GM19025 (cell line): ENCODE data around the gene MTX1.
"Not testable (repeated sequence)": the region's sequence is repeated elsewhere in the genome, so short reads cannot be mapped to it uniquely, and the experiment has no call there.

Source experiments
- ATAC-seq: cut with Tn5 transposase; IDR thresholded peaks from one replicate; pipeline ENCODE4 v1.9.1; 2021; ENCODE audit warnings: mild to moderate bottlenecking, low read depth, moderate library complexity; ENCODE audit not compliant: unreplicated experiment

Gene MTX1

DNA sequence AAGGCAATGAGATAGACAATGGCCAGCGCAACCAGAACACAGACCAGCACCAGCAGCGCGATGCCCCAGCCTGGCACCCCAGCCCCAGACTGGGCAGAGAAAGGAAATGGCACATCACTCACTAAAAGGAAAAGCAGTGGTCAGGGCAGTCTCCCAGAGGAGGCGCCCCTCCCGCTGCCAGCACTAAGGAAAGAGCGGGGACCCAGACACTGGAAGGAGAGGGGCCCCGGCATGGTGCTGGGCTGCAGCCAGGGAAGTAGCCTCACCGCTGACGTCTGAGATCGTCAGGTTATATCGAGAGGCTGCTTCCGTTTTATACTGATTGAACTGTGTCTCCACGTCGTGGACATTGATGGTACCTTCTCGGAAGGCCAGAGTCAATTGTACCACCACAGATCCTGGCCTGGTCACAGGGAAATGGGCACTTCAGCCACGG is 21.0 kb upstream of the MTX1 start:
- no peak for ATAC-seq

DNA sequence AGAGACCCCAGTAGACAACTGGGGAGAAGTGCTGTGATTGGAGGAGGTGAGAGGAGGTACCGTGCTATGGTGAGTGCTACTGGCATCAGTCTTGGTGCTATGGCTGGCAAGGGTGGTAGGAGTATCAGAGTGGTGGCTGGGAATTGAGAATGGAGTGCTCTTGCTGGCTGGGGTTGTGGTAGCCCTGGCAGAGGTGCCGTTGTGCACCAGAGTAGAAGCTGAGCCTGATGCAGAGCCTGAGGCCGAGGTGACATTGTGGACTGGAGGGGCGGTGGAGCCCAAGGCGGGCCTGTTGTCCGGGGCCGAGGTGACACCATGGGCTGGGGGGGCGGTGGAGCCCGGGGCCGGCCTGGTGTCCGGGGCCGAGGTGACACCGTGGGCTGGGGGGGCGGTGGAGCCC is 20.2 kb upstream of the MTX1 start:
- ATAC-seq = no peak

DNA sequence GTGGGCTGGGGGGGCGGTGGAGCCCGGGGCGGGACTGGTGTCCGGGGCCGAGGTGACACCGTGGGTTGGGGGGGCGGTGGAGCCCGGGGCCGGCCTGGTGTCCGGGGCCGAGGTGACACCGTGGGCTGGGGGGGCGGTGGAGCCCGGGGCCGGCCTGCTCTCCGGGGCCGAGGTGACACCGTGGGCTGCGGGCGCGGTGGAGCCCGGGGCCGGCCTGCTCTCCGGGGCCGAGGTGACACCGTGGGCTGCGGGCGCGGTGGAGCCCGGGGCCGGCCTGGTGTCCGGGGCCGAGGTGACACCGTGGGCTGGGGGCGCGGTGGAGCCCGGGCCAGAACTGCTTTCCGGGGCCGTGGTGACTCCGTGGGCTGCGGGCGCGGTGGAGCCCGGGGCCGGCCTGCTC is 18.6 kb upstream of the MTX1 start:
- ATAC-seq = not testable (repeated sequence)

DNA sequence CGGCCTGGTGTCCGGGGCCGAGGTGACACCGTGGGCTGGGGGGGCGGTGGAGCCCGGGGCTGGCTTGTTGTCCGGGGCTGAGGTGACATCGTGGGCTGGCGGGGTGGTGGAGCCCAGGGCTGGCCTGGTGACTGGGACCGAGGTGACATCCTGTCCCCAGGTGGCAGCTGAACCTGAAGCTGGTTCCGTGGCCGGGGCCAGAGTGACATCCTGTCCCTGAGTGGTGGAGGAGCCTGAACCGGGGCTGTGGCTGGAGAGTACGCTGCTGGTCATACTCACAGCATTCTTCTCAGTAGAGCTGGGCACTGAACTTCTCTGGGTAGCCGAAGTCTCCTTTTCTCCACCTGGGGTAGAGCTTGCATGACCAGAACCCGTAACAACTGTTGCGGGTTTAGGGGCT is 16.6 kb upstream of the MTX1 start:
- no peak for ATAC-seq

DNA sequence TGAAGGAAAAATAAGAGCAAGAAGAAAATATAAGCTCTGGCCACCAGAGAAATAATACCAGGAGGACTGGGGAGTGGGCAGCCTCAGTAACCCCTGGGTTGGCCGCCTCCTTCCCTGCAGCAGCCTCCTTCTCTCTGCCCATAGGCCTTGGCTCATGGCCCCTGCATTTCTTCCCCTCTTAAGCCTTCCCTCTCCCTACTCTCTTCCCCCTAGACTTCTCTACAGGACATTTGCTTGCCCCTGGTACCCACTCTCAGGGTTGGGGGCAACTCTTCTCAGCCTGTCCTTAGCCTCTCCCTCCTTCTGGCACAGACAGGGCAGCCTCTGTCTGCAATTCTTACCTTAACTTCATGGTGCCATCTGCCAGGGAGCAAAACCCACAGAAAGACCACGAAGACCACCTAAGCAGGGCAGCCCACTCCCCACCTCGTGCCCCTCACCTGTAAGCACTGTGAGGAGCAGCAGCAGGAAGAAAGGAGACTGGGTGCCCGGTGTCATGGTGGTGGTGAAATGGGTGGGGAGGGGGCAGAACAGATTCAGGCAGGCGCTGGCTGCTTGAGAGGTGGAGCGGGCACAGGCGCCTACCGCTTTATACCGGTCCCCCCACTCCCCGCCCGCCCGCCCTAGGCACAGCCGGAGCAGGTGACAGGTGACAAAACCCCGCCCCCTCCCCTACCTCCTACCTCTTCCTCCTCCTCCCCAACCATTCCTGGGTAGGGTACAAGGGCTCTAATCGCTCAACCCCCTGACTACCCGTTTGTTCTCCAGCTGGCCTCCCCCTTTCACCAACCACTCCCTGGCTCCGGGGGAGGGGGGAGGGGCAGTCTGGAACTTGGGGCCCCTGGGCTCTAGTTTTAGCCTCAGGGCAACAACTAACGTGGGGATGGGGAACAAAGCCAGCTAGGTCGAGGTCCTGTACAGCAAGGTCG is 15.9 kb upstream of the MTX1 start:
- no peak for ATAC-seq

DNA sequence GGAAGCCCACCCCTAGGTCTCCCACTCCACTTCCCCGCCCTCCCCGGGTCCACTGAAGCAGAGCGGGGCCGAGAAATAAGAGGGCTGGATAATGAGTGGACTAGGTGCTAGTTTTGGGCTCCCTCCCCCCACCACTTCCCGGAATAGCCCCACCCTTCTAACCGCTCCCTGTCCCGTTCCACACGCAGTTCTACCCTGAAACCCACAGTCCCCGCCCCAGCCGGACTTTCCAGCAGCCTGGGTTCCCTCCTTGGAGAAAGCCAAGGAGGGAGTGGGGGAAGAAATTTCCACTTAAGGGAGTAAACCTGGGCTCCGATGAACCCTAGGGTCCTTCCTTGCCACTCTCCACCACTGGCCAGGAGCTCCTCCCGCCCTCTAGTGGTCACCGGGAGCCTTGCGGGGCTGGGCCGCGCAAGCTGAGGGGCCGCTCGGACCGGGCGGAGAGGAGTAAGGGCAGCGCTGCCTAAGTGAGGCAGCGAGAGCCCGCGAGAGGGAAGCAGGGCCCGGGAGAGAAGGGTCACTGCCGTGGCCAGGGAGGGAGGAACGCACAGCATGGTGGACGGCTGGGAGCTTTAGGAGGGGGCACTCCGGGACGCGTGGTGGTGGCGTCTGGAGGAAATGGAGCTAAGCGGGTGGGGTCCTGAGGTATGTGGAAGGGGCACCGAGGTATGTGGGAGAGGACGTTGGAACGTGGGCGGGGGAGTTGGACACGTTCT is 15.1 kb upstream of the MTX1 start:
- peak; percentile 80 for ATAC-seq

DNA sequence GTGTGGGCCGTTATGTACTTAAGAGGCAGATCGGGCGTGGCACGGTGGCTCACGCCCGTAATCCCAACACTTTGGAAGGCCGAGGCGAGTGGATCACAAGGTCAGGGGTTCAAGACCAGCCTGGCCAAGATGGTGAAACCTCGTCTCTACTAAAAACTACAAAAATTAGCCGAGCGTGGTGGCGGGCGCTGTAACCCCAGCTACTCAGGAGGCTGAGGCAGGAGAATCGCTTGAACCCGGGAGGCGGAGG is 14.6 kb upstream of the MTX1 start:
- not testable (repeated sequence) for ATAC-seq

DNA sequence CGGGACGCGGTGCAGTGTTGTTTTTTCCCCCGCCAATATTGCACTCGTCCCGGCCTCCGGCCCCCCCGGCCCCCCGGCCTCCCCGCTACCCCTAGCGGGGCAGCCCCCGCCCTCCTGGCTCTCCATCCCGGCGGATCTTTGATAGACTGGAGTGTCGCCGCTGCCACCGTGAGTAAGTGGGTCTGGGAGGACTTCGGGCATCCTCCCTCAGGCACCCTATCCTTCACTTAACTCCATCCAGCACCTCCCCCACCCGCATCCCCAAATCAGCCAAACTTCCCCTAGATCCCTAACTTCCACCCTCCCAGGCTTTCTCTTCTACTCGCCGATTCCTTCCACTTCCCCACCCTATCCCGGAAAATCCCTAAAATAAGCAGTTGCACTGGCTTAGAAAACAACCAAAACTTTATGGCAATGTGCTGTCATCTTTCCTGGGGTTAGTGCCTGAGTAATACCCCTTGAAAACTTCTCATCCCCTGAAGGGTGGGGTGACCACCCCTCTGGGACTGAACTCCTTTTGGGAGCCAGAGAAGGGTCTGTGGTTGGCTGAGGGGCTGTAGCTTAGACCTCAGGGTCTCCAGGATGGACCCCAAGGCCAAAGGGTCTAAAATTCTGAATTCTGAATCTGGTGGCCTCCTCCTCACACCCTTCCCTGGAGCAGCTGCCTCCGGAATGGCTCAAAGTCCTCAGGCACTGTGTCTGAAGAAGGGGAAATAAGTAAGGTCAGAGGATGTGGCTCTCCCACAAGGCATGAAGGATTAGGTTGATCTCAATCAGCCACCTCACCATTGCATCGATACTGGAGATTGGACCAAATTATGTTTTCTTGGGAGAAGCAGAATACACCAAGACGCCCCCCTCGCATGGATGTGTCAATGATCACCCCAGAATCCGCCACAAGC is 13.0 kb upstream of the MTX1 start:
- no peak for ATAC-seq

DNA sequence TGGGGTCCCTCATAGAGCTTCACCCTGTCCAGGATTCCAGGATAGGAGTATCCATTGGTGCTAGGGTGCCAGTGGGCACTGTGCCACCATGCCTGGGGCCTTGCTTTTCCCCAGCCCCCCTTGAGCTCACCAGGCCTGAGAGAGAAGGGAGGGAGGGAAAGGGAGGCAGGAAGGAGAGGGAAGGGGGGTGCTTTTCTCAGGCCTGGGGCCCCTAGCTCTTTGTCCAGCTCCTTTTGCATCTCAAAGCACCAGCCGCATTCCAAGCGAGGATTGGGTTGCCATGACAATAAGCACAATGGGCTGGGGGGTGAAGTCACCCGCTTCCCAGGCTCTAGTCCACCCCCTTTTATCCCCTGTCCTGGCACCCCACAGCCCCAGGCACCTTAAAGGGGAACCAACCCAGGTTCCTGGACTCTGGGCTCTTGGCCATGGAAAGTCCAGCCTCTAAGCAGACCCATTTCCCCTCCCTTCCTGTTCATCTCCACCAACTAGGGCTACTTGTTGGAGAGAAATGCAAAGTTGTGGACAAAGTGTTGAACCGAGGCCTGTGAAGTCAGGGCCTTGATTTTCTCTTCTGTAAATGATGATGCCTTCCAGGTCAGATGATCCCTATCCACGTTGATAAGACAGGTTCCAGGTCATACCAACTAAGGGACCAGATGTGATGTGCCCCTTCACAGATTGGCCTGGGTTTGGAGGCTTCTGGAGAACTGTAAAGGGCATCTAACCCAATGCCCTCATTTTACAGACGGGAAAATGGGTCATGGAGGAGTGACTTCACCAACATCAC is 12.2 kb upstream of the MTX1 start:
- ATAC-seq = no peak

DNA sequence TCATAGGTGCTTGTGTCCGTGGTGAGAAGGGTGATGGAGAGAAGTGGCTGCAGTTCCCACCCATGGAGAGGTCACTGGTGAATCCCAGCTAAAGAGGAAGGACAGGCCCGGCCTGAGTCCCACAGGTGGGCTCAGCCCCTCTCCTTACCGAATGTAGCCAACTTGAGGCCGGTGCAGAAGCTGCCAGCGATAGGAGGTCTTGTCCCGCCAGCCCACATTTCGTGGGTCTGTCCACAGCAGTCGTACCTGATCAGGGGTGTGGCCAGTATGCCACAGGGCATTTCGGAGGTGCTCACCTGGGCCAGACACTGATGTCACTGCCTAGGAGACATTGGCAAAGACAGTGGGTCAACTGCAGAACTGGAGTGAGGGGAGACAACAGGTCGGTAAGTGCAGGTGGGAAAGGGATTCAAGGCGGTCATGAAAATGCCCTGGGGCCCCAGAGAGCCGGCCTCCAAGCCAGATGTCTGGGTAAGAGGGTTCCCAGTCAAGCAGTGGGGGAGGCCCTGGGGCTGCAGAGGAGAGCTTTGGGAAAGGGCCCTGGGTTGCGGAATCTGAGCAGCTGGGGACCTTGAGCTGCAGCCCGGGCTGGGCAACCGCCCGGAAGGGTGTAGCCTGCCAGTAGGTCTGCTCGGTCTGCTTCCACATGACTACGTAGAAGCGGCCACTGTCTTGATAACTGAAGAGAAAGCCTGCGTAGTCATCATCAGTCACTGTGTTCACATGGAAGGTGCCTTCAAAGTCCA is 11.4 kb upstream of the MTX1 start:
- ATAC-seq = no peak

DNA sequence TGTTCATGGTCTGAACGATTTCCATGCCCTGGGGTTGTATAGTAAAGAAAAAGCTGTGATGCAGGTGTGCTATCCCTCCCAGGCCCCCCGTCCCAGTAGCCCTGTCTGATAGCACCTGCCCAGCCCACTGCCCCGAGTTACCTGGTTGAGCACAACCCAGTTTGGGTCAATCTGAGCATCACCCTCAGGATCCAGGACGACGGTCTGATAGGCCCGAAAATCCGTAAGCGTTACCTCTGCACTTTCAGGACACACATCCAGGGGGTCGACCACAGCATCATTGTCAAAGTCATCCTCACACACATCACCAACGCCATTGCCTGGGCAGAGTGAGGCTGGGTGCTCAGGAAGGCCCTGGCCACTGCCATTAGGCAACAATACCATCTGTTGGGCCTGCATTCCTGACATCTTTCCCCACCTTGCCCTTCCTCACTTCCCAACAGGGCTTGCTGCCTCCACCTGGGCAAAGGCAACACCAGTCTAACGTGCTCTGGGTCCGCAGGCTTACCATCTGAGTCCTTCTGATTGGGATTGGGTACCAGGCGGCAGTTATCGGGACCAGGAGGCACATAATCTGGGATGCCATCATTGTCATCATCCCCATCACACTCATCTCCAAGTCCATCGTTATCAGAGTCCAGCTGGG is 10.5 kb upstream of the MTX1 start:
- ATAC-seq = no peak

DNA sequence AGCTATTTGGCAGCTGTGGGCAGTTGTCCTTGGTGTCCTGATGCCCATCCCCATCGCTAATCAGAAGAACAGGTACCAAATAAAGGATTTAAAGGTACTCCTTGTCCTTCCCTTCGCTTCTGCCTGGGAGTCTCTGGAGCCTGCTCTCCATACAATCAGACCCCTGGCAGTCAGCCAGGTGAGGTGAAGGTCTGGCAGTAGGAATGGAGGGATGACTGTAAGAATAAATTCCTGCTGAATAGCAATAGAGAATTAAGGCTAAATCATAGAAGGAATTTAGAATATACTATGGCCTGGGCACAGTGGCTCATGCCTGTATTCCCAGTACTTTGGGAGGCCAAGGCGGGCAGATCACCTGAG is 10.0 kb upstream of the MTX1 start:
- no peak for ATAC-seq

DNA sequence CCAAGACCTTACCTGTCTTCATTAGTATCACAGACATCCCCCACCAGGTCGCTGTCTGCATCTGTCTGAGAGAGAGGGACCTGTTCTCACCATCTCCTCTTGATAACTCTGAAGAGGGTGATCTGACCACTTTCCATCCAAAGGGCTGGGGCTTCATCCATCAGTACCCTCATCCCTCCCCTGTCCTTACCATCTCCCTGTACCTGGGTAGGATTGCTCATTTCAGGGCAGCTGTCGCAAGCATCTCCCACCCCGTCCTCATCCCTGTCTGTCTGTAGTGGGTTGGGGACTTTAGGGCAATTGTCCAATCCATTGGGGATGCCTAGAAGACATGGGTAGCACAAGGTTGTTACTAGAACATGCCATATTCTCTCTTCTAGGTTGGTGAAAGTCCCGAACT is 8.7 kb upstream of the MTX1 start:
- no peak for ATAC-seq

DNA sequence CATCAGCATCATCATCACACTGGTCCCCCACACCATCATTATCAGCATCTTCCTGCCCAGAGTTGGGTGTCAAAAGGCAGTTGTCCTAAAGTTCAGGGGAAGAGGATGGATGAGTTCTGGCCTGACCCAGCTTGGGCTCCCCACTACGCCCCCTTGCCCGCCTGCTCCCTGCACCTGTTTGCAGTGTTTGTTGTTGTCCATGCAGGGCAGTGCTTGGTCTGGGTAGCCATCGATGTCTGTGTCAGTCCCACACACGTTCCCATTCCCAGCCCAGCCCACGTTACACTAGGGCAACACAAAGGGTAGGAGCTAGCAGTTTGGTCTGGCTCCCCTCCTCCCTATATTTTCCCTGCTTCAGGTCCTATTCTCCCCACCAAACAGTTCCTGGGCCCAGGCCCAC is 7.6 kb upstream of the MTX1 start:
- no peak for ATAC-seq

DNA sequence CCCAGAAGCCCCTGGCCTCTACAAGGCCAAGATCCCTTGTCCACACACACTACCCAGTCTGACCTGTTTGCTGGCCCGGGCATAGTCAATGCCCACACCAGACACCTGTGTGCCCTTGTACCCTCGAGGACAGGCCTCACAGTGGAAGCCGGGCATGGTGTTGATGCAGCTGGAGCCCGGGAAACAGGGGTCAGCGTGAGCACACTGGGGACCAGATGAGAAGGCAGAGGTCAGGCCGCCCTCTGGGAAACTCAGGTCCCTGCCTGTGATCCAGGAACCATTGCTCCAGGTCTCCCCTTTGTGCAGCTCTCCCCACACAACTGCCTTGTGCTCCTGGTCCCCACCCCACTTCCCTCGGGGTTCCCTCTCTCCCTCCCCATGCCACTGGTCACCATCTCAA is 6.3 kb upstream of the MTX1 start:
- ATAC-seq = no peak

DNA sequence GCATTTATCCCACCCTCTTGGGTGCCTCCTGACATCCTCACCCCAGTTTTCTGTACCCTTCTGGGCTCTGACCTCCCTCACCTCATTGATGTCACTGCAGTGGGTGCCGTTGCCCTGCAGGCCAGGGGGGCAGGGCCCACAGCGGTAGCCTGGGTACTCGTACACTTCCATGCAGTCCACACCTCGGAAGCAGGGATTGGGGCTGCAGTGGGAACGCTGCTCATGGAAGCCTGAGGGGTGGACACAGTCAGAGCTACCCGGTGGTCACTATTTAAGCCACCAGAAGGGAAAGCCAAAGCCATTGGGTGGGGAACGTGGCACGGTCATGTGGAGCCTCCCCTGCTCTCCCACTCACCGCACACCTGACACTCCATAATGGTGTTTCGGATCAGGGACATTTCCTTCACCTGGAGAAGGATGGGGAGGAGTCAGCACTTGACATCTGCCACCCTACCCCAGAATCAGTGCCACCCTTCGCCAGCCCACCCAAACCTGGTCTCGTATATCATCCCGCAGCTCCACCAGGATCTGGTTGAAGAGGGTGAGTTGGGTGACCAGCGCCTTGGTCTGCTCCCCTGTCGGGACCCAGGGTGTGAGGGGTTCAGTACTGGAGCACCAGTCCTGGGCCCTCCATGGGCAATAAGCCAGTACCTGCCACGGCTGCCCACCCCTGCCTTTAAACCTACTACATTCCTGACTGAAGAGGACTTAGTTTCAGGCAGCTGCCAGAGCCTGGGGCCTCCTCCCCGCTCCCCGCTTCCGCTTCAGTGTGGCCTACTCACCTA is 5.6 kb upstream of the MTX1 start:
- no peak for ATAC-seq

DNA sequence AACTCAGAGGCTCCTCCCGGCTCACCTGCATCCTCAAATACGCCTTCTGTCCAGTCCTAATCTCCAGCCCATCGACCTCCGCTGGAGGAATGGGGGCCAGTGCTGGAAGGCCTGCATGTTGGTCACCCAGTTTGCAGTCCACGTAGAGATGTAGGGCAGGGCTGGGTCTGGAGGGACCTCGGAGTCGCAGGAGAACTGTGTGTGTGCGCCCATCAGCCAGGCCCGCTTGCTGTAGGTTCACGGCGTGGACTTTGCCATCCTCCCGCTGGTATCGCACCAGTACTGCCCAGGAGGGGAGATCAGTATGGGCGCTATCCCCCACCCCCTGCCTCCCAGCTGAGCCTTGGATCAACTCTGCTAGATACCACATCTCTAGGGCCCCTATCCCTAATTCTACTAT is 3.5 kb upstream of the MTX1 start:
- no peak for ATAC-seq

DNA sequence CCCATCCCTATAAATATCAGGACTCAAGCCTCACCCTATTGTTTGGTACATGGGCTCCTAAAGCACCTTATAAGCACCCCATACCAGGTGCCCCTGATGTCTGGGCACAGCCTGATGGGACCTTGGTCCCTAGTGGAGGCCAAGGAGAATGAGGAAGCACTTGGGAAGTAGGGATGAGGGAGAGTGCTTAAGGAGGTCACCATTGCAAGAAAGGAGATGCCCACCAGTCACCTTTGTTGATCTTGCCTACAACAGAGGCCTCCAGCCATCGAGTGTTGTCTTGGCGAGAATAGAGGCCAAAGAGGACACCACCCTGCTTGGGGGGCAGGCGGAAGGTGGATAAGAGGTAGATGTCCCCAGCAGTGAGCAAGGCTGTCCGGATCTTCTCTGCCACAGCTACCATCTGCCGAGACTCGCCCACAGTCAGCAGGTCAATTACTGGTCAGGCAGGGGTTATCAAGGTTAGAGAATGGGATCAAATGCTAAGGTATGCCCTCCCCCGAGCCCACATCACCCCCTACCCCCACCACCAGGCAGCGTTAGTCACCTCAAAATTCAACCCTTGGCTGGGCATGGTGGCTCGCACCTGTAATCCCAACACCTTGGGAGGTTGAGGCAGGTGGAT is 2.4 kb upstream of the MTX1 start:
- no peak for ATAC-seq
